ENCODE results near the gene NFATC3. TPM values are rescaled to one million over a fixed set of nuclear protein-coding genes. Genes with fewer than 3 reads are reported as not detected.
A peak's percentile ranks its signal among the peaks of the same experiment; 100 is the strongest.

Gene NFATC3
- total RNA-seq, 1 experiment from 2014 or later, result 12.1 TPM

GRCh38 chr16:68040506-68041288, 44.5 kb upstream of the NFATC3 start:
- Histone ChIP-seq H3K9ac (ENCODE audit: low read length) (no peak overlapping the region), H4K20me1 (ENCODE audit: low read length) (no peaks in the 10 kb centered on the region), H3K9me2 (replicated peaks; ENCODE audit: low read length) (no peaks in the 10 kb centered on the region), H3K4me1 (ENCODE audit: insufficient read depth, low read length) (no peaks in the 10 kb centered on the region), H3K36me3 (ENCODE audit: low read depth, low read length) (no peaks in the 10 kb centered on the region), H3K79me2 (ENCODE audit: low read length) (no peaks in the 10 kb centered on the region), H3K4me3 (ENCODE audit: low read length) (no peak overlapping the region), H2AFZ (ENCODE audit: low read length) (no peak overlapping the region), H3K27me3 (ENCODE audit: low read length) (no peaks in the 10 kb centered on the region), H3F3A (ENCODE audit: low read length, unreplicated experiment) (no peaks in the 10 kb centered on the region), H3K4me2 (ENCODE audit: low read length) (no peak overlapping the region), H3K27ac (ENCODE audit: low read length) (no peak overlapping the region), H3K9me3 (ENCODE audit: low read length) (no peaks in the 10 kb centered on the region)
- intact Hi-C loops (cut with micrococcal nuclease), result loop anchor here (1.0 kb wide), 1 partner anchor 47 kb away; no protein-coding TSS in a partner anchor
- peak; percentile 60 for DNase-seq
- TF ChIP-seq CTCF (conservative IDR thresholded peaks at IDR 0.05; ENCODE audit: low read depth, low read length) (peak; percentile 81), EZH2phosphoT487 (IDR thresholded peaks at IDR 0.05; ENCODE audit: borderline replicate concordance, low read length) (no peak)
- ATAC-seq, result peak; percentile 90
- CTCF ChIA-PET, result interaction anchor here (0.6 kb wide), 1 partner anchor 18 kb away, joined by 3 read pairs; the partner anchor contains the start of genes DDX28 and DUS2
- BruUV-seq (replicated peaks), result no TSS peak
- POLR2A ChIA-PET (ENCODE audit: unreplicated experiment), result no interaction called here

- intact Hi-C loops (cut with micrococcal nuclease), result no loop called here
- ATAC-seq, result no peak
These were observed 43.4 kb upstream of the NFATC3 start for GRCh38 chr16:68041783-68042182.

More at GRCh38 chr16:68041783-68042182, 43.4 kb upstream of the NFATC3 start:
- Histone ChIP-seq H3K9ac (ENCODE audit: low read length) (no peak overlapping the region), H3K4me2 (ENCODE audit: low read length) (no peak overlapping the region), H3F3A (ENCODE audit: low read length, unreplicated experiment) (no peaks in the 10 kb centered on the region), H3K27me3 (ENCODE audit: low read length) (no peaks in the 10 kb centered on the region), H3K4me1 (ENCODE audit: insufficient read depth, low read length) (no peaks in the 10 kb centered on the region), H3K9me2 (replicated peaks; ENCODE audit: low read length) (no peaks in the 10 kb centered on the region), H4K20me1 (ENCODE audit: low read length) (no peaks in the 10 kb centered on the region), H3K9me3 (ENCODE audit: low read length) (no peaks in the 10 kb centered on the region), H3K27ac (ENCODE audit: low read length) (no peak overlapping the region), H2AFZ (ENCODE audit: low read length) (no peak overlapping the region), H3K4me3 (ENCODE audit: low read length) (no peak overlapping the region), H3K36me3 (ENCODE audit: low read depth, low read length) (no peaks in the 10 kb centered on the region), H3K79me2 (ENCODE audit: low read length) (no peaks in the 10 kb centered on the region)
- no TSS peak for BruUV-seq (replicated peaks)
- ChIA-PET CTCF (no interaction called here), POLR2A (ENCODE audit: unreplicated experiment) (no interaction called here)
- no peak for DNase-seq
- TF ChIP-seq EZH2 (IDR thresholded peaks at IDR 0.05; ENCODE audit: low read length, unreplicated experiment) (no peak), EZH2phosphoT487 (IDR thresholded peaks at IDR 0.05; ENCODE audit: borderline replicate concordance, low read length) (no peak), CTCF (conservative IDR thresholded peaks at IDR 0.05; ENCODE audit: low read depth, low read length) (no peak)

All from PC-3 (cell line).